Measurements from ENCODE around the gene OR52B6.

OR52B6 gene

DNA sequence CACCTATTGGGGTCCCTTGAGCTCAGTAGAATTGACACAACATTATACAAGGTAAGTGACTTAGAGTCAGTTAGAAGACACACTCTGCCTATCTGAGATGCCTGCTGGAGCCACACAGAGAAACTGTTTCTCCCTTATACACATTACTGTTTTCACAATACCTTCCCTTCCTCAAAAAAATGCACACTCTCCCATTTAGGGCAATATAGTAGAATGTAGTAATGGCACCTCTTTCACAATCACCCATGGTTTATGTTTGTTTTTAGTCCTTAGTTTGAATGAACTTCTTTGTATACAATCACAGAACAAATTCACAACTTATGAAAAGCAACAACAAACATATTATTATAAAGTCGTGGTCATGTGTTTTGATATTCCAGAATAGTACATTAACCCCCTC, 46.6 kb upstream of the OR52B6 start (continued):
- TF ChIP-seq, protein P1, sequence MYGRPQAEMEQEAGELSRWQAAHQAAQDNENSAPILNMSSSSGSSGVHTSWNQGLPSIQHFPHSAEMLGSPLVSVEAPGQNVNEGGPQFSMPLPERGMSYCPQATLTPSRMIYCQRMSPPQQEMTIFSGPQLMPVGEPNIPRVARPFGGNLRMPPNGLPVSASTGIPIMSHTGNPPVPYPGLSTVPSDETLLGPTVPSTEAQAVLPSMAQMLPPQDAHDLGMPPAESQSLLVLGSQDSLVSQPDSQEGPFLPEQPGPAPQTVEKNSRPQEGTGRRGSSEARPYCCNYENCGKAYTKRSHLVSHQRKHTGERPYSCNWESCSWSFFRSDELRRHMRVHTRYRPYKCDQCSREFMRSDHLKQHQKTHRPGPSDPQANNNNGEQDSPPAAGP (tag by site-specific recombination; IDR thresholded peaks at IDR 0.05), result no peak
- no peak for TF ChIP-seq ZNF596 (tag by site-specific recombination; IDR thresholded peaks at IDR 0.05)

DNA sequence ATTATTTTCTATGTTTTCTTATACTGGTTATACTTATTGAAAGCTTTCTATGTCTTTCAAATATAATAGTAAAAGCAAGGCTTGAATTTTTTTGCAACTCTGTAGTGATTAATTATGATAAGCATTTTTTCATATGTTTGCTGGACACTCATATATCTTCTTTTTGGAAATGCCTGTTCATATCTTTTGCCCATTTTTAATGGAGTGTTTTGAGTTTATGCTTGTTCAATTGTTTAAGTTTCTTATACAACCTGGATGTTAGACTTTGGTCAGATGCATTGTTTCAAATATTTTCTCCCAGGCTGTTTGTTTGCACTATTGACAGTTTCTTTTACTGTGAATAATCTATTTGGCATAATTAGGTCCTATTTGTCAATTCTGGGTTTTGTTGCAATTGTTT, 44.2 kb upstream of the OR52B6 start:
- H3K4me1 ChIP-seq (ENCODE audit: control insufficient read depth, insufficient read depth, low read length), result no peaks in the 10 kb centered on the region
- CTCF ChIA-PET, result no interaction called here
- TF ChIP-seq EGR2 (tag by site-specific recombination; IDR thresholded peaks at IDR 0.05; ENCODE audit: low read depth), result no peak
- TF ChIP-seq ZNF23 (tag by site-specific recombination; IDR thresholded peaks at IDR 0.05; ENCODE audit: borderline replicate concordance), result no peak
- no peak for TF ChIP-seq ZSCAN16 (tag by site-specific recombination; IDR thresholded peaks at IDR 0.05)
- TF ChIP-seq SP2 (tag by site-specific recombination; IDR thresholded peaks at IDR 0.05), result no peak
- TF ChIP-seq ZNF777 (tag by site-specific recombination; IDR thresholded peaks at IDR 0.05; ENCODE audit: borderline replicate concordance), result no peak
- no peak for TF ChIP-seq ZNF157 (tag by site-specific recombination; IDR thresholded peaks at IDR 0.05)
- TF ChIP-seq, protein P1 (tag by site-specific recombination; IDR thresholded peaks at IDR 0.05), result no peak
- TF ChIP-seq ZNF549 (tag by site-specific recombination; IDR thresholded peaks at IDR 0.05), result no peak
- no peaks in the 10 kb centered on the region for H3K9me3 ChIP-seq (ENCODE audit: control insufficient read depth, insufficient read depth, low read depth, low read length)
- H3K27ac ChIP-seq (ENCODE audit: extremely low read depth, low read depth, low read length), result no peak overlapping the region
- POLR2A ChIA-PET, result no interaction called here
- no peaks in the 10 kb centered on the region for H3K36me3 ChIP-seq (ENCODE audit: control insufficient read depth in 2 of 2, insufficient read depth in 1 of 2, low read length in 2 of 2)
- H3K4me3 ChIP-seq (ENCODE audit: low read depth, low read length), result no peak overlapping the region

DNA sequence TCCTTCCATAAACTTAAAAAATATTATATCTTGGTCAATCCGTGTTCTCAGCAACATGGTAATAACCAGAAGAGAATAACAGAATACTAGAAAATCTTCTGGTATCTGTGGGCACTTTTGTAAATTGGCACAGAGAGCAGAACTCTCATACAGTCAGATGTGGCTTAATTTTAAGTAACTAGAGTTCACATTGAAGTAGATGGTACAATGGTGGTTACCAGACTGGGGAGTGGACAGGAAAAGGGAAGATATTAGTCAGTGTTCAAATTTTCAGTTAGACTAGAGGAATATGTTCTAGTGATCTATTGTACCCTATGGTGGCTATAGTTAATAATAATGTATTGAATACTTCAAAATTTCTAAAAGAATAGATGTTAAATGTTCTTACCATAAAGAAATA, 39.2 kb upstream of the OR52B6 start:
- ChIA-PET CTCF (no interaction called here), POLR2A (no interaction called here)
- TF ChIP-seq MYNN (tag by site-specific recombination; IDR thresholded peaks at IDR 0.05; ENCODE audit: borderline replicate concordance), result no peak
- TF ChIP-seq, protein P2, sequence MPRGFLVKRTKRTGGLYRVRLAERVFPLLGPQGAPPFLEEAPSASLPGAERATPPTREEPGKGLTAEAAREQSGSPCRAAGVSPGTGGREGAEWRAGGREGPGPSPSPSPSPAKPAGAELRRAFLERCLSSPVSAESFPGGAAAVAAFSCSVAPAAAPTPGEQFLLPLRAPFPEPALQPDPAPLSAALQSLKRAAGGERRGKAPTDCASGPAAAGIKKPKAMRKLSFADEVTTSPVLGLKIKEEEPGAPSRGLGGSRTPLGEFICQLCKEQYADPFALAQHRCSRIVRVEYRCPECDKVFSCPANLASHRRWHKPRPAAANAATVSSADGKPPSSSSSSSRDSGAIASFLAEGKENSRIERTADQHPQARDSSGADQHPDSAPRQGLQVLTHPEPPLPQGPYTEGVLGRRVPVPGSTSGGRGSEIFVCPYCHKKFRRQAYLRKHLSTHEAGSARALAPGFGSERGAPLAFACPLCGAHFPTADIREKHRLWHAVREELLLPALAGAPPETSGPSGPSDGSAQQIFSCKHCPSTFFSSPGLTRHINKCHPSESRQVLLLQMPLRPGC (tag by site-specific recombination; IDR thresholded peaks at IDR 0.05), result no peak
- no peak for TF ChIP-seq ZNF19 (tag by site-specific recombination; IDR thresholded peaks at IDR 0.05; ENCODE audit: low read depth)
- no peak for TF ChIP-seq ZNF626 (tag by site-specific recombination; IDR thresholded peaks at IDR 0.05)
- TF ChIP-seq ZBTB20 (tag by site-specific recombination; IDR thresholded peaks at IDR 0.05), result no peak
- TF ChIP-seq ZNF16 (tag by site-specific recombination; IDR thresholded peaks at IDR 0.05; ENCODE audit: low read depth), result no peak
- no peak for TF ChIP-seq ZNF132 (tag by site-specific recombination; IDR thresholded peaks at IDR 0.05; ENCODE audit: borderline replicate concordance)
- no peak for TF ChIP-seq ZNF530 (tag by site-specific recombination; IDR thresholded peaks at IDR 0.05; ENCODE audit: low read depth)
- TF ChIP-seq HOXD13 (CRISPR knock-in tag; IDR thresholded peaks at IDR 0.05; ENCODE audit: borderline replicate concordance), result no peak
- H3K4me3 ChIP-seq (ENCODE audit: low read depth, low read length), result no peak overlapping the region
- H3K36me3 ChIP-seq (ENCODE audit: control insufficient read depth in 2 of 2, insufficient read depth in 1 of 2, low read length in 2 of 2), result no peaks in the 10 kb centered on the region
- H3K27ac ChIP-seq (ENCODE audit: extremely low read depth, low read depth, low read length), result no peak overlapping the region
- no peaks in the 10 kb centered on the region for H3K4me1 ChIP-seq (ENCODE audit: control insufficient read depth, insufficient read depth, low read length)
- no peaks in the 10 kb centered on the region for H3K9me3 ChIP-seq (ENCODE audit: control insufficient read depth, insufficient read depth, low read depth, low read length)

DNA sequence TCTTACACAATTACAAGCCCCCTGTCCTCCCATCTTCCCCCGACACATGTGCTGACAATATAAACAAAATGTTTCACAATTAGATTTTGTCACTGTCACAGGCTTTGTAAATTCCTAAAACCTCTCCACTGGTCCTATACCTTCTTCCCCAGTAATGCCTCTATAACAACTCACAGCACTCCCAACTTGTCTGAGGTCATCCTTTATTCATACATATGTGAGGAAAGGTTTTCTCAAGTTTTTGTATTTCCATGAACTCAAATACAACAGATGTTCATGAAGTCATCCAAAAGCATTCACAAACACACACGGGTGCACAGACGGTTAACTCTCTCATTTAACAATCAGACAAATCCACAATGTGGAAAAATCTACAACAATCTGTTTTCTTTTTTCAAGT, 34.2 kb upstream of the OR52B6 start:
- no peak overlapping the region for H3K27ac ChIP-seq (ENCODE audit: extremely low read depth, low read depth, low read length)
- no peaks in the 10 kb centered on the region for H3K4me1 ChIP-seq (ENCODE audit: control insufficient read depth, insufficient read depth, low read length)
- H3K9me3 ChIP-seq (ENCODE audit: control insufficient read depth, insufficient read depth, low read depth, low read length), result no peaks in the 10 kb centered on the region
- ChIA-PET POLR2A (no interaction called here), CTCF (interaction anchor here (0.7 kb wide), 1 partner anchor 70 kb away, joined by 4 read pairs; no protein-coding TSS in a partner anchor)
- H3K4me3 ChIP-seq (ENCODE audit: low read depth, low read length), result no peak overlapping the region
- H3K36me3 ChIP-seq (ENCODE audit: control insufficient read depth in 2 of 2, insufficient read depth in 1 of 2, low read length in 2 of 2), result no peaks in the 10 kb centered on the region
- TF ChIP-seq, protein P3, sequence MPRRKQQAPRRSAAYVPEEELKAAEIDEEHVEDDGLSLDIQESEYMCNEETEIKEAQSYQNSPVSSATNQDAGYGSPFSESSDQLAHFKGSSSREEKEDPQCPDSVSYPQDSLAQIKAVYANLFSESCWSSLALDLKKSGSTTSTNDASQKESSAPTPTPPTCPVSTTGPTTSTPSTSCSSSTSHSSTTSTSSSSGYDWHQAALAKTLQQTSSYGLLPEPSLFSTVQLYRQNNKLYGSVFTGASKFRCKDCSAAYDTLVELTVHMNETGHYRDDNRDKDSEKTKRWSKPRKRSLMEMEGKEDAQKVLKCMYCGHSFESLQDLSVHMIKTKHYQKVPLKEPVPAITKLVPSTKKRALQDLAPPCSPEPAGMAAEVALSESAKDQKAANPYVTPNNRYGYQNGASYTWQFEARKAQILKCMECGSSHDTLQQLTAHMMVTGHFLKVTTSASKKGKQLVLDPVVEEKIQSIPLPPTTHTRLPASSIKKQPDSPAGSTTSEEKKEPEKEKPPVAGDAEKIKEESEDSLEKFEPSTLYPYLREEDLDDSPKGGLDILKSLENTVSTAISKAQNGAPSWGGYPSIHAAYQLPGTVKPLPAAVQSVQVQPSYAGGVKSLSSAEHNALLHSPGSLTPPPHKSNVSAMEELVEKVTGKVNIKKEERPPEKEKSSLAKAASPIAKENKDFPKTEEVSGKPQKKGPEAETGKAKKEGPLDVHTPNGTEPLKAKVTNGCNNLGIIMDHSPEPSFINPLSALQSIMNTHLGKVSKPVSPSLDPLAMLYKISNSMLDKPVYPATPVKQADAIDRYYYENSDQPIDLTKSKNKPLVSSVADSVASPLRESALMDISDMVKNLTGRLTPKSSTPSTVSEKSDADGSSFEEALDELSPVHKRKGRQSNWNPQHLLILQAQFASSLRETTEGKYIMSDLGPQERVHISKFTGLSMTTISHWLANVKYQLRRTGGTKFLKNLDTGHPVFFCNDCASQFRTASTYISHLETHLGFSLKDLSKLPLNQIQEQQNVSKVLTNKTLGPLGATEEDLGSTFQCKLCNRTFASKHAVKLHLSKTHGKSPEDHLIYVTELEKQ (tag by site-specific recombination; IDR thresholded peaks at IDR 0.05; ENCODE audit: borderline replicate concordance), result no peak
- TF ChIP-seq ZNF677 (tag by site-specific recombination; IDR thresholded peaks at IDR 0.05), result no peak
- TF ChIP-seq ZSCAN23 (tag by site-specific recombination; IDR thresholded peaks at IDR 0.05), result no peak
- TF ChIP-seq, protein P4, sequence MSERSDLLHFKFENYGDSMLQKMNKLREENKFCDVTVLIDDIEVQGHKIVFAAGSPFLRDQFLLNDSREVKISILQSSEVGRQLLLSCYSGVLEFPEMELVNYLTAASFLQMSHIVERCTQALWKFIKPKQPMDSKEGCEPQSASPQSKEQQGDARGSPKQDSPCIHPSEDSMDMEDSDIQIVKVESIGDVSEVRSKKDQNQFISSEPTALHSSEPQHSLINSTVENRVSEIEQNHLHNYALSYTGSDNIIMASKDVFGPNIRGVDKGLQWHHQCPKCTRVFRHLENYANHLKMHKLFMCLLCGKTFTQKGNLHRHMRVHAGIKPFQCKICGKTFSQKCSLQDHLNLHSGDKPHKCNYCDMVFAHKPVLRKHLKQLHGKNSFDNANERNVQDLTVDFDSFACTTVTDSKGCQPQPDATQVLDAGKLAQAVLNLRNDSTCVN (tag by site-specific recombination; optimal IDR thresholded peaks at IDR 0.05), result no peak
- TF ChIP-seq ZBTB1 (tag by site-specific recombination; IDR thresholded peaks at IDR 0.05), result no peak
